RKO (cell line): ENCODE measurements around the gene MLPH.
"Not testable (repeated sequence)": the region's sequence is repeated elsewhere in the genome, so short reads cannot be mapped to it uniquely, and the experiment has no call there.

Experiments used
- DNase-seq: peaks from one replicate; pipeline ENCODE4 v3.0.0-alpha.2; 2016; ENCODE audit warnings: low spot score

MLPH gene

GRCh38 chr2:237458519-237458918 is 28.5 kb upstream of the MLPH start:
- no peak for DNase-seq

- no peak for DNase-seq
Measured at GRCh38 chr2:237459226-237459625, 27.8 kb upstream of the MLPH start.

GRCh38 chr2:237459741-237460174 is 27.3 kb upstream of the MLPH start:
- DNase-seq = peak; percentile 58

- DNase-seq = peak; percentile 7
Measured at GRCh38 chr2:237464757-237465391, 22.2 kb upstream of the MLPH start.

- peak; percentile 89 for DNase-seq
Measured at GRCh38 chr2:237465515-237466148, 21.4 kb upstream of the MLPH start.

GRCh38 chr2:237466211-237466610 is 20.8 kb upstream of the MLPH start:
- DNase-seq = no peak

GRCh38 chr2:237467447-237468179 is 19.4 kb upstream of the MLPH start:
- DNase-seq = no peak

- DNase-seq = not testable (repeated sequence)
Measured at GRCh38 chr2:237469410-237469809, 17.6 kb upstream of the MLPH start.

- DNase-seq = no peak
Measured at GRCh38 chr2:237469849-237470248, 17.2 kb upstream of the MLPH start.

- no peak for DNase-seq
Measured at GRCh38 chr2:237470914-237471313, 16.1 kb upstream of the MLPH start.

GRCh38 chr2:237471438-237472186 is 15.4 kb upstream of the MLPH start:
- peak; percentile 65 for DNase-seq

- DNase-seq = no peak
Measured at GRCh38 chr2:237472187-237472712, 14.8 kb upstream of the MLPH start.

GRCh38 chr2:237472909-237473877 is 13.9 kb upstream of the MLPH start:
- DNase-seq = no peak

- DNase-seq = no peak
Measured at GRCh38 chr2:237473878-237474441, 13.1 kb upstream of the MLPH start.

GRCh38 chr2:237474442-237474911 is 12.6 kb upstream of the MLPH start:
- no peak for DNase-seq

- DNase-seq = peak; percentile 72
Measured at GRCh38 chr2:237474931-237475703, 11.9 kb upstream of the MLPH start.

- peak; percentile 86 for DNase-seq
Measured at GRCh38 chr2:237475704-237476141, 11.3 kb upstream of the MLPH start.

- DNase-seq = no peak
Measured at GRCh38 chr2:237478095-237478494, 9.0 kb upstream of the MLPH start.

GRCh38 chr2:237478979-237479378 is 8.1 kb upstream of the MLPH start:
- no peak for DNase-seq

- no peak for DNase-seq
Measured at GRCh38 chr2:237479747-237480146, 7.3 kb upstream of the MLPH start.
